ENCODE results near the gene FBXW8. TPM values are rescaled to one million over a fixed set of nuclear protein-coding genes. Genes with fewer than 3 reads are reported as not detected.

Gene FBXW8
- total RNA-seq, 2 donors from 2014 or later, result 10.0 to 10.4 TPM

GRCh38 chr12:117042171-117042842 is 131.6 kb downstream of the FBXW8 start:
- ATAC-seq (replicated peaks in 1 of 2), result no peak
- no peak for DNase-seq
- Mint-ChIP-seq H3K27ac (no peak overlapping the region), H3K36me3 (ENCODE audit: insufficient read depth in 2 of 2) (no peaks in the 10 kb centered on the region), H3K9me3 (no peaks in the 10 kb centered on the region), H3K27me3 (ENCODE audit: low read depth) (no peaks in the 10 kb centered on the region), H3K4me1 (ENCODE audit: low read depth) (no peaks in the 10 kb centered on the region), H3K4me3 (no peak overlapping the region)

- Mint-ChIP-seq H3K4me3 (no peak overlapping the region), H3K36me3 (ENCODE audit: insufficient read depth in 2 of 2) (no peaks in the 10 kb centered on the region), H3K27ac (no peak overlapping the region), H3K9me3 (no peaks in the 10 kb centered on the region), H3K4me1 (ENCODE audit: low read depth) (no peaks in the 10 kb centered on the region), H3K27me3 (ENCODE audit: low read depth) (no peaks in the 10 kb centered on the region)
- ATAC-seq (replicated peaks in 1 of 2) (no peak), DNase-seq (no peak)
Measured at GRCh38 chr12:117042862-117043261, 132.1 kb downstream of the FBXW8 start.

- ATAC-seq (replicated peaks in 1 of 2) (no peak), DNase-seq (no peak)
- no peaks in the 10 kb centered on the region for H3K9me3 Mint-ChIP-seq
- no peak overlapping the region for H3K4me3 Mint-ChIP-seq
- no peaks in the 10 kb centered on the region for H3K4me1 Mint-ChIP-seq (ENCODE audit: low read depth)
- H3K27me3 Mint-ChIP-seq (ENCODE audit: low read depth), result no peaks in the 10 kb centered on the region
- no peaks in the 10 kb centered on the region for H3K36me3 Mint-ChIP-seq (ENCODE audit: insufficient read depth in 2 of 2)
- H3K27ac Mint-ChIP-seq, result no peak overlapping the region
Measured at GRCh38 chr12:117044311-117044710, 133.6 kb downstream of the FBXW8 start.

- Mint-ChIP-seq H3K27ac (no peak overlapping the region), H3K4me3 (no peak overlapping the region), H3K4me1 (ENCODE audit: low read depth) (no peaks in the 10 kb centered on the region), H3K9me3 (no peaks in the 10 kb centered on the region), H3K36me3 (ENCODE audit: insufficient read depth in 2 of 2) (no peaks in the 10 kb centered on the region), H3K27me3 (ENCODE audit: low read depth) (no peaks in the 10 kb centered on the region)
- DNase-seq, result no peak
- no peak for ATAC-seq (replicated peaks in 1 of 2)
Measured at GRCh38 chr12:117044790-117045159, 134.0 kb downstream of the FBXW8 start.

GRCh38 chr12:117045160-117046010 is 134.6 kb downstream of the FBXW8 start:
- H3K36me3 Mint-ChIP-seq (ENCODE audit: insufficient read depth in 2 of 2), result no peaks in the 10 kb centered on the region
- H3K27ac Mint-ChIP-seq, result no peak overlapping the region
- no peak for ATAC-seq (replicated peaks in 1 of 2)
- no peaks in the 10 kb centered on the region for H3K27me3 Mint-ChIP-seq (ENCODE audit: low read depth)
- H3K4me1 Mint-ChIP-seq (ENCODE audit: low read depth), result no peaks in the 10 kb centered on the region
- H3K9me3 Mint-ChIP-seq, result no peaks in the 10 kb centered on the region
- no peak for DNase-seq
- no peak overlapping the region for H3K4me3 Mint-ChIP-seq

- Mint-ChIP-seq H3K4me1 (ENCODE audit: low read depth) (no peaks in the 10 kb centered on the region), H3K4me3 (no peak overlapping the region), H3K9me3 (no peaks in the 10 kb centered on the region), H3K27ac (no peak overlapping the region), H3K27me3 (ENCODE audit: low read depth) (no peaks in the 10 kb centered on the region), H3K36me3 (ENCODE audit: insufficient read depth in 2 of 2) (no peaks in the 10 kb centered on the region)
- no peak for ATAC-seq (replicated peaks in 1 of 2)
- no peak for DNase-seq
Measured at GRCh38 chr12:117046011-117046369, 135.2 kb downstream of the FBXW8 start.

GRCh38 chr12:117046425-117046824 is 135.7 kb downstream of the FBXW8 start:
- Mint-ChIP-seq H3K9me3 (no peaks in the 10 kb centered on the region), H3K4me3 (no peak overlapping the region), H3K4me1 (ENCODE audit: low read depth) (no peaks in the 10 kb centered on the region), H3K36me3 (ENCODE audit: insufficient read depth in 2 of 2) (no peaks in the 10 kb centered on the region), H3K27me3 (ENCODE audit: low read depth) (no peaks in the 10 kb centered on the region), H3K27ac (no peak overlapping the region)
- ATAC-seq (replicated peaks in 1 of 2), result no peak
- DNase-seq, result no peak

GRCh38 chr12:117046861-117047530 is 136.2 kb downstream of the FBXW8 start:
- Mint-ChIP-seq H3K4me1 (ENCODE audit: low read depth) (no peaks in the 10 kb centered on the region), H3K27ac (no peak overlapping the region), H3K9me3 (no peaks in the 10 kb centered on the region), H3K27me3 (ENCODE audit: low read depth) (no peaks in the 10 kb centered on the region), H3K4me3 (no peak overlapping the region), H3K36me3 (ENCODE audit: insufficient read depth in 2 of 2) (no peaks in the 10 kb centered on the region)
- ATAC-seq (replicated peaks in 1 of 2), result no peak
- no peak for DNase-seq

GRCh38 chr12:117047810-117048584 is 137.2 kb downstream of the FBXW8 start:
- Mint-ChIP-seq H3K4me1 (ENCODE audit: low read depth) (no peaks in the 10 kb centered on the region), H3K36me3 (ENCODE audit: insufficient read depth in 2 of 2) (no peaks in the 10 kb centered on the region), H3K4me3 (no peak overlapping the region), H3K27me3 (ENCODE audit: low read depth) (no peaks in the 10 kb centered on the region), H3K9me3 (no peaks in the 10 kb centered on the region), H3K27ac (no peak overlapping the region)
- DNase-seq, result no peak
- ATAC-seq (replicated peaks in 1 of 2), result no peak

GRCh38 chr12:117048585-117048904 is 137.8 kb downstream of the FBXW8 start:
- no peak for DNase-seq
- Mint-ChIP-seq H3K9me3 (no peaks in the 10 kb centered on the region), H3K27me3 (ENCODE audit: low read depth) (no peaks in the 10 kb centered on the region), H3K4me3 (no peak overlapping the region), H3K27ac (no peak overlapping the region), H3K4me1 (ENCODE audit: low read depth) (no peaks in the 10 kb centered on the region), H3K36me3 (ENCODE audit: insufficient read depth in 2 of 2) (no peaks in the 10 kb centered on the region)
- no peak for ATAC-seq (replicated peaks in 1 of 2)

GRCh38 chr12:117049295-117049694 is 138.5 kb downstream of the FBXW8 start:
- Mint-ChIP-seq H3K4me1 (ENCODE audit: low read depth) (no peaks in the 10 kb centered on the region), H3K27ac (no peak overlapping the region), H3K36me3 (ENCODE audit: insufficient read depth in 2 of 2) (no peaks in the 10 kb centered on the region), H3K4me3 (no peak overlapping the region), H3K27me3 (ENCODE audit: low read depth) (no peaks in the 10 kb centered on the region), H3K9me3 (no peaks in the 10 kb centered on the region)
- ATAC-seq (replicated peaks in 1 of 2) (no peak), DNase-seq (no peak)

- ATAC-seq (replicated peaks in 1 of 2) (no peak), DNase-seq (no peak)
- H3K9me3 Mint-ChIP-seq, result no peaks in the 10 kb centered on the region
- H3K27ac Mint-ChIP-seq, result no peak overlapping the region
- H3K36me3 Mint-ChIP-seq (ENCODE audit: insufficient read depth in 2 of 2), result no peaks in the 10 kb centered on the region
- no peaks in the 10 kb centered on the region for H3K27me3 Mint-ChIP-seq (ENCODE audit: low read depth)
- H3K4me3 Mint-ChIP-seq, result no peak overlapping the region
- no peaks in the 10 kb centered on the region for H3K4me1 Mint-ChIP-seq (ENCODE audit: low read depth)
Measured at GRCh38 chr12:117050060-117050459, 139.3 kb downstream of the FBXW8 start.

- Mint-ChIP-seq H3K27me3 (ENCODE audit: low read depth) (no peaks in the 10 kb centered on the region), H3K36me3 (ENCODE audit: insufficient read depth in 2 of 2) (no peaks in the 10 kb centered on the region), H3K27ac (no peak overlapping the region), H3K4me1 (ENCODE audit: low read depth) (no peaks in the 10 kb centered on the region), H3K4me3 (no peak overlapping the region), H3K9me3 (no peaks in the 10 kb centered on the region)
- ATAC-seq (replicated peaks in 1 of 2) (no peak), DNase-seq (no peak)
Measured at GRCh38 chr12:117051380-117051779, 140.6 kb downstream of the FBXW8 start.

Data from activated T-cell treated with anti-CD3 and anti-CD28 coated beads, Interleukin-2, amount 50 U/mL, for 72 hours (primary cell).